HepG2 (cell line): ENCODE results near the gene DIPK1A. TPM values are rescaled to one million over a fixed set of nuclear protein-coding genes. Genes with fewer than 3 reads are reported as not detected.

Source experiments
- ATAC-seq: fragments of 200-7000 bp; cut with Tn5 transposase; 3 replicates; pipeline ENCODE4 v1.9.1; 2020; ENCODE audit warnings: mild to moderate bottlenecking, moderate library complexity
- BruUV-seq: library from RNA; stranded (reverse); fragments of 400-500 nt; replicated peaks from 2 replicates; lab custom pipeline; 2021; lab: Mats Ljungman, UMichigan
- CTCF ChIA-PET: fragments of 300-600 bp; formaldehyde crosslinking; extraction: SDS; loops from one replicate; lab custom pipeline; 2021; ENCODE audit warnings: low total read pairs, inconsistent platforms, low intra/inter-chr PET ratio; lab: Yijun Ruan, JAX
- POLR2A ChIA-PET: fragments of 350-600 bp; sonication (Branson Sonifier 250); formaldehyde crosslinking; loops from one replicate; lab custom pipeline; 2020; ENCODE audit warnings: antibody characterized with exemption, inconsistent platforms; lab: Yijun Ruan, JAX
- DNase-seq: peaks from one replicate; pipeline ENCODE4 v3.0.0-alpha.2; 2015; ENCODE audit warnings: low spot score
- FAIRE-seq: peaks from 3 replicates; lab custom pipeline; 2011; peaks lifted over from hg19 to GRCh38; lab: Jason Lieb, UNC
- H2AFZ ChIP-seq: one replicate; pipeline ENCODE4 v1.6.1; 2011; ENCODE audit warnings: low read length, inconsistent platforms
- H3K27ac ChIP-seq: fragments of 300-600 bp; 3 replicates; pipeline ENCODE4 v1.8.0; 2011; ENCODE audit warnings: mixed run types, mild to moderate bottlenecking, mixed read lengths, low read length, inconsistent platforms; ENCODE audit not compliant: insufficient read depth; ENCODE audit errors: extremely low read length
- H3K27me3 ChIP-seq, 2 experiments: fragments of 200-600 bp in 1 of 2; 2 replicates in 1 of 2; 3 replicates in 1 of 2; pipeline versions ENCODE4 v1.6.0 to v1.8.0; 2011; ENCODE audit warnings: low read length in 2 of 2, mild to moderate bottlenecking in 2 of 2, moderate library complexity in 2 of 2, inconsistent platforms in 1 of 2; ENCODE audit not compliant: insufficient read depth in 2 of 2, control insufficient read depth in 1 of 2
- H3K36me3 ChIP-seq, 2 experiments: fragments of 200-600 bp in 1 of 2; replicated peaks in 1 of 2; 2 replicates in 1 of 2; 3 replicates in 1 of 2; pipeline versions ENCODE4 v1.5.1 to v1.8.0; 2011; ENCODE audit warnings: low read length in 2 of 2, inconsistent platforms in 1 of 2; ENCODE audit not compliant: insufficient read depth in 2 of 2, control insufficient read depth in 1 of 2
- H3K4me1 ChIP-seq: 2 replicates; pipeline ENCODE4 v1.5.1; 2012; ENCODE audit warnings: low read length, inconsistent platforms; ENCODE audit not compliant: insufficient read depth
- H3K4me2 ChIP-seq: 2 replicates; pipeline ENCODE4 v1.6.0; 2011; ENCODE audit warnings: low read depth, low read length, inconsistent platforms
- H3K4me3 ChIP-seq, 3 experiments: fragments of 200-600 bp in 1 of 3; sonication (generic), shearing (Covaris generic) in 1 of 3; replicated peaks in 1 of 3; 2 replicates each; pipeline ENCODE4 v1.5.1; 2011 to 2016; ENCODE audit warnings: low read length in 3 of 3, inconsistent platforms in 2 of 3, low read depth in 2 of 3, mild to moderate bottlenecking in 2 of 3, control low read depth in 1 of 3, mixed read lengths in 1 of 3; ENCODE audit not compliant: insufficient read depth in 1 of 3
- H3K79me2 ChIP-seq: one replicate; pipeline ENCODE4 v1.6.1; 2011; ENCODE audit warnings: low read length, inconsistent platforms; ENCODE audit not compliant: insufficient read depth
- H3K9ac ChIP-seq: 2 replicates; pipeline ENCODE4 v1.6.0; 2011; ENCODE audit warnings: mild to moderate bottlenecking, low read depth, low read length, inconsistent platforms; ENCODE audit not compliant: insufficient read depth
- H3K9me3 ChIP-seq: 2 replicates; pipeline ENCODE4 v1.5.1; 2012; ENCODE audit warnings: mild to moderate bottlenecking, low read length
- H4K20me1 ChIP-seq: 2 replicates; pipeline ENCODE4 v1.6.0; 2011; ENCODE audit warnings: inconsistent platforms, mild to moderate bottlenecking, low read length, moderate library complexity; ENCODE audit not compliant: insufficient read depth
- GTF2F1 ChIP-seq: fragments of 150-350 bp; IDR thresholded peaks from 2 replicates; pipeline ENCODE4 v1.6.1; 2014; ENCODE audit warnings: low read length
- MED13 ChIP-seq: sonication (generic); formaldehyde crosslinking; IDR thresholded peaks from 2 replicates; pipeline ENCODE4 v1.5.0; 2020; ENCODE audit warnings: missing genetic modification reagents
- SETDB1 ChIP-seq: sonication (generic); formaldehyde crosslinking; IDR thresholded peaks from 2 replicates; pipeline ENCODE4 v1.5.1; 2020; ENCODE audit warnings: missing genetic modification reagents, mild to moderate bottlenecking, borderline replicate concordance
- SRF ChIP-seq: IDR thresholded peaks from 2 replicates; pipeline ENCODE4 v1.6.1; 2011; ENCODE audit warnings: mild to moderate bottlenecking, low read depth, low read length, moderate library complexity
- ZNF563 ChIP-seq: sonication (generic); formaldehyde crosslinking; IDR thresholded peaks from 2 replicates; pipeline ENCODE4 v1.8.0; 2022; ENCODE audit warnings: mild to moderate bottlenecking, moderate library complexity, missing genetic modification reagents
- in situ Hi-C: cut with HindIII; loops from 2 replicates; pipeline ENCODE4 v1.10.0; 2017; ENCODE audit warnings: low pct_unique_long_range_greater_than_20kb; ENCODE audit not compliant: extremely low pct_ligation_motif_present
- intact Hi-C: fragments of 100-400 bp; cut with micrococcal nuclease; formaldehyde crosslinking; loops from one replicate; pipeline ENCODE4 v1.10.0; 2022; ENCODE audit not compliant: unreplicated experiment
- polyA plus RNA-seq, 8 experiments: library from polyadenylated mRNA; depleted of rRNA in 3 of 8; stranded (reverse) in 7 of 8; unstranded in 1 of 8; fragments of >200 nt; fragmentation: Illumina TruSeq in 4 of 8; extraction: Trizol in 4 of 8; gene quantifications; 2 replicates each; pipeline versions ENCODE4 v1.2.1 to v1.2.3, GENCODE V29; 2011 to 2016; ENCODE audit warnings: low read depth in 4 of 8, missing spikeins in 1 of 8, mixed read lengths in 1 of 8; ENCODE audit not compliant: insufficient read depth in 1 of 8
- total RNA-seq, 5 experiments: library from RNA; depleted of rRNA; stranded (reverse); fragments of >200 nt; fragmentation: Illumina TruSeq; extraction: Trizol; gene quantifications; 2 replicates each; pipeline ENCODE4 v1.2.3, GENCODE V29; 2016; ENCODE audit warnings: low read depth in 1 of 5
- TF ChIP-seq, protein P1 (sequence below): IDR thresholded peaks from 2 replicates; pipeline ENCODE4 v1.6.1; 2012; ENCODE audit warnings: inconsistent platforms
- TF ChIP-seq, protein P2 (sequence below): sonication (generic); formaldehyde crosslinking; IDR thresholded peaks from 2 replicates; pipeline ENCODE4 v1.5.1; 2020; ENCODE audit warnings: mild to moderate bottlenecking, missing genetic modification reagents, borderline replicate concordance
- TF ChIP-seq, protein P3 (sequence below): sonication (generic); formaldehyde crosslinking; IDR thresholded peaks from 2 replicates; pipeline ENCODE4 v1.8.1; 2023; ENCODE audit warnings: mild to moderate bottlenecking, inconsistent platforms, moderate library complexity, missing genetic modification reagents, borderline replicate concordance
- TF ChIP-seq, protein P4 (sequence below): sonication (generic); formaldehyde crosslinking; IDR thresholded peaks from 2 replicates; pipeline ENCODE4 v1.5.1; 2020; ENCODE audit warnings: missing genetic modification reagents, mild to moderate bottlenecking, borderline replicate concordance
- TF ChIP-seq, protein P5 (sequence below): sonication (generic); formaldehyde crosslinking; IDR thresholded peaks from 2 replicates; pipeline ENCODE4 v1.5.0; 2020; ENCODE audit warnings: mild to moderate bottlenecking, missing genetic modification reagents, moderate library complexity

DIPK1A gene
- total and polyA plus RNA-seq, 2 of the 13 experiments (the other 11 are each of a cell fraction or from before 2014, with no cell fraction given): 8.4 TPM

DNA sequence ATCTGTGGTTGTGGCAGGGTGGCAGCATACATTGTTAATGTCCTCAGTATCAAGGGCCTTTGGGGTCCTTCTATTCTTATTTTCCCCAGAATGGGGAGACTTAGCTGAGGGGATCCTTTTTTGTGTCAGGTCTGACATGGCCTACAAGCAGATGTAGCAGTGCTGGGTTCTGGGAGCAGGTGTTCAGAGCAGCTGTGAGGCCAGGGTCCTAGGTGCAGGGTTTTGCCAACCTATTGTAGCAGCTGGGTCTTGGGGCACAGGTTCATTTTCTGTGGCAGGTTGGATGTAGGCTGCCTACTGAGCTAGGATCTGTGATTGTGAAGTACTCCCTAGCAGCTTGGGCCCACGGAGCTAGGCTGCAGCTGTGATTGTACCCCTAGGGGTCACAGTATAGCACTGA, 60.1 kb downstream of the DIPK1A start (continued):
- TF ChIP-seq, protein P1, sequence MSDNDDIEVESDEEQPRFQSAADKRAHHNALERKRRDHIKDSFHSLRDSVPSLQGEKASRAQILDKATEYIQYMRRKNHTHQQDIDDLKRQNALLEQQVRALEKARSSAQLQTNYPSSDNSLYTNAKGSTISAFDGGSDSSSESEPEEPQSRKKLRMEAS: no peak
- TF ChIP-seq, protein P2, sequence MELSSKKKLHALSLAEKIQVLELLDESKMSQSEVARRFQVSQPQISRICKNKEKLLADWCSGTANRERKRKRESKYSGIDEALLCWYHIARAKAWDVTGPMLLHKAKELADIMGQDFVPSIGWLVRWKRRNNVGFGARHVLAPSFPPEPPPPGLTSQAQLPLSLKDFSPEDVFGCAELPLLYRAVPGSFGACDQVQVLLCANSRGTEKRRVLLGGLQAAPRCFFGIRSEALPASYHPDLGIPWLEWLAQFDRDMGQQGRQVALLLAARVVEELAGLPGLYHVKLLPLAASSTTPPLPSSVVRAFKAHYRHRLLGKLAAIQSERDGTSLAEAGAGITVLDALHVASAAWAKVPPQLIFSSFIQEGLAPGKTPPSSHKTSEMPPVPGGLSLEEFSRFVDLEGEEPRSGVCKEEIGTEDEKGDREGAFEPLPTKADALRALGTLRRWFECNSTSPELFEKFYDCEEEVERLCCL (CRISPR knock-in tag): no peak
- no peak for TF ChIP-seq GTF2F1
- TF ChIP-seq, protein P3, sequence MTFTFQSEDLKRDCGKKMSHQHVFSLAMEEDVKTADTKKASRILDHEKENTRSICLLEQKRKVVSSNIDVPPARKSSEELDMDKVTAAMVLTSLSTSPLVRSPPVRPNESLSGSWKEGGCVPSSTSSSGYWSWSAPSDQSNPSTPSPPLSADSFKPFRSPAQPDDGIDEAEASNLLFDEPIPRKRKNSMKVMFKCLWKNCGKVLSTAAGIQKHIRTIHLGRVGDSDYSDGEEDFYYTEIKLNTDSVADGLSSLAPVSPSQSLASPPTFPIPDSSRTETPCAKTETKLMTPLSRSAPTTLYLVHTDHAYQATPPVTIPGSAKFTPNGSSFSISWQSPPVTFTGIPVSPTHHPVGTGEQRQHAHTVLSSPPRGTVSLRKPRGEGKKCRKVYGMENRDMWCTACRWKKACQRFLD (CRISPR knock-in tag): no peak
- TF ChIP-seq, protein P4, sequence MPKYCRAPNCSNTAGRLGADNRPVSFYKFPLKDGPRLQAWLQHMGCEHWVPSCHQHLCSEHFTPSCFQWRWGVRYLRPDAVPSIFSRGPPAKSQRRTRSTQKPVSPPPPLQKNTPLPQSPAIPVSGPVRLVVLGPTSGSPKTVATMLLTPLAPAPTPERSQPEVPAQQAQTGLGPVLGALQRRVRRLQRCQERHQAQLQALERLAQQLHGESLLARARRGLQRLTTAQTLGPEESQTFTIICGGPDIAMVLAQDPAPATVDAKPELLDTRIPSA (CRISPR knock-in tag): no peak
- no peak for TF ChIP-seq MED13 (CRISPR knock-in tag)
- no peak for TF ChIP-seq ZNF563
- TF ChIP-seq SETDB1 (CRISPR knock-in tag): no peak

DNA sequence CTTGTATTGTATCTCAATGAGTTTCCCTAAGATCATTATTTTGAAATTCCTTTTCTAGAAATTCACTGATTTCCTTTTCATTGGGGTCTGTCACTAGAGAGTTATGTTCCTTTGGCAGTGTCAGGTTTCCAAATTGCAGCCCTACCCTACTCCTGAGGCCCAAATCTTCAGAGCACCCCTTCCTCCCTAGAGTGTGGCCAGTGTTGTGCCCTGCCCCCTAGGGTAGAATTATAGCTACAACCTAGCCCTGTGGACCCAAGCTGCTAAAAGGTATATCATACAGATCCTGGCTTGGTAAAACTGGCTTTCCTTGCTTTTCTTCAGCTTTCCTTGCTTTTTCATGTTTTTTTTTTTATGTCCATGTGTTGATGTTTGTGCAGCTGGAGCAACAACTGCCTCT, 60.7 kb downstream of the DIPK1A start:
- ChIA-PET POLR2A (no interaction called here), CTCF (no interaction called here)
- BruUV-seq: no TSS peak
- Histone ChIP-seq H3K27me3 (no peaks in the 10 kb centered on the region), H3K27ac (no peak overlapping the region), H3K9me3 (no peaks in the 10 kb centered on the region), H3K4me3 (no peak overlapping the region), H3K36me3 (no peaks in the 10 kb centered on the region), H2AFZ (no peak overlapping the region), H3K4me1 (peaks cover 10% of the 10 kb centered on the region), H4K20me1 (no peaks in the 10 kb centered on the region), H3K9ac (no peak overlapping the region), H3K79me2 (no peaks in the 10 kb centered on the region), H3K4me2 (no peak overlapping the region)
- no peak for FAIRE-seq
- no peak for TF ChIP-seq SRF
- TF ChIP-seq, protein P5, sequence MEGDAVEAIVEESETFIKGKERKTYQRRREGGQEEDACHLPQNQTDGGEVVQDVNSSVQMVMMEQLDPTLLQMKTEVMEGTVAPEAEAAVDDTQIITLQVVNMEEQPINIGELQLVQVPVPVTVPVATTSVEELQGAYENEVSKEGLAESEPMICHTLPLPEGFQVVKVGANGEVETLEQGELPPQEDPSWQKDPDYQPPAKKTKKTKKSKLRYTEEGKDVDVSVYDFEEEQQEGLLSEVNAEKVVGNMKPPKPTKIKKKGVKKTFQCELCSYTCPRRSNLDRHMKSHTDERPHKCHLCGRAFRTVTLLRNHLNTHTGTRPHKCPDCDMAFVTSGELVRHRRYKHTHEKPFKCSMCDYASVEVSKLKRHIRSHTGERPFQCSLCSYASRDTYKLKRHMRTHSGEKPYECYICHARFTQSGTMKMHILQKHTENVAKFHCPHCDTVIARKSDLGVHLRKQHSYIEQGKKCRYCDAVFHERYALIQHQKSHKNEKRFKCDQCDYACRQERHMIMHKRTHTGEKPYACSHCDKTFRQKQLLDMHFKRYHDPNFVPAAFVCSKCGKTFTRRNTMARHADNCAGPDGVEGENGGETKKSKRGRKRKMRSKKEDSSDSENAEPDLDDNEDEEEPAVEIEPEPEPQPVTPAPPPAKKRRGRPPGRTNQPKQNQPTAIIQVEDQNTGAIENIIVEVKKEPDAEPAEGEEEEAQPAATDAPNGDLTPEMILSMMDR (CRISPR knock-in tag): 0 out of 2 replicates have a peak, but pooled peaks have one; percentile 15
- intact Hi-C loops (loop anchor here (5.0 kb wide), 1 partner anchor 57 kb away; no protein-coding TSS in a partner anchor), in situ Hi-C loops (no loop called here)
- no peak for DNase-seq
- ATAC-seq: peak; percentile 47; the same call in 2 of the 3 replicates
